ENCODE results near the gene RNF212B. TPM values are rescaled to one million over a fixed set of nuclear protein-coding genes. Genes with fewer than 3 reads are reported as not detected.

Gene RNF212B
- polyA plus RNA-seq, 2 of the 4 experiments (the other 2 are of a cell fraction), result not detected

- Histone ChIP-seq H3K4me2 (no peak overlapping the region), H3K4me1 (0 out of 3 replicates have a peak, but pooled peaks cover 3% of the 10 kb centered on the region), H3K9me3 (no peaks in the 10 kb centered on the region), H3K4me3 (no peak overlapping the region), H3K27ac (no peak overlapping the region)
- TF ChIP-seq SREBF2 (IDR thresholded peaks at IDR 0.05), result no peak
- TF ChIP-seq EP300 (IDR thresholded peaks at IDR 0.05), result no peak
- TF ChIP-seq FOSB (CRISPR knock-in tag; IDR thresholded peaks at IDR 0.05), result no peak
- no peak for TF ChIP-seq ZSCAN20 (CRISPR knock-in tag; IDR thresholded peaks at IDR 0.05)
- TF ChIP-seq, protein P1, sequence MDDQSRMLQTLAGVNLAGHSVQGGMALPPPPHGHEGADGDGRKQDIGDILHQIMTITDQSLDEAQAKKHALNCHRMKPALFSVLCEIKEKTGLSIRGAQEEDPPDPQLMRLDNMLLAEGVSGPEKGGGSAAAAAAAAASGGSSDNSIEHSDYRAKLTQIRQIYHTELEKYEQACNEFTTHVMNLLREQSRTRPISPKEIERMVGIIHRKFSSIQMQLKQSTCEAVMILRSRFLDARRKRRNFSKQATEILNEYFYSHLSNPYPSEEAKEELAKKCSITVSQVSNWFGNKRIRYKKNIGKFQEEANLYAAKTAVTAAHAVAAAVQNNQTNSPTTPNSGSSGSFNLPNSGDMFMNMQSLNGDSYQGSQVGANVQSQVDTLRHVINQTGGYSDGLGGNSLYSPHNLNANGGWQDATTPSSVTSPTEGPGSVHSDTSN (IDR thresholded peaks at IDR 0.05), result no peak
- TF ChIP-seq HOXB13 (CRISPR knock-in tag; IDR thresholded peaks at IDR 0.05; ENCODE audit: low read depth), result no peak
- TF ChIP-seq REST (IDR thresholded peaks at IDR 0.05), result no peak
- TF ChIP-seq POLR2AphosphoS2 (conservative IDR thresholded peaks at IDR 0.05; ENCODE audit: low read length), result no peak
- no peak for TF ChIP-seq ATOH8 (CRISPR knock-in tag; IDR thresholded peaks at IDR 0.05; ENCODE audit: low read depth)
- no peak for TF ChIP-seq MAZ (IDR thresholded peaks at IDR 0.05; ENCODE audit: borderline replicate concordance, low read depth, low read length)
- no peak for TF ChIP-seq CEBPB (IDR thresholded peaks at IDR 0.05)
- TF ChIP-seq SMC3 (IDR thresholded peaks at IDR 0.05), result no peak
- TF ChIP-seq FOXS1 (CRISPR knock-in tag; IDR thresholded peaks at IDR 0.05), result no peak
- no peak for TF ChIP-seq CHD4 (IDR thresholded peaks at IDR 0.05; ENCODE audit: borderline replicate concordance)
- TF ChIP-seq ZFP36 (IDR thresholded peaks at IDR 0.05; ENCODE audit: borderline replicate concordance, partially characterized antibody), result no peak
- WGBS (ENCODE audit: missing lambda C conversion rate), result 74% methylated on average over 3 of the region's 3 CpGs
- FAIRE-seq, result no peak
- no peak for DNase-seq (ENCODE audit: low read depth in 1 of 2, low spot score in 1 of 2)
- no peak for ATAC-seq
- ChIA-PET CTCF (interaction anchor here (0.8 to 2.7 kb wide), 5 partner anchors 11 to 87 kb away, joined by 3 to 8 read pairs (median 6); no protein-coding TSS in a partner anchor), POLR2A (no interaction called here)
Measured at GRCh38 chr14:23207146-23207540, 30.6 kb upstream of the RNF212B start.

DNA sequence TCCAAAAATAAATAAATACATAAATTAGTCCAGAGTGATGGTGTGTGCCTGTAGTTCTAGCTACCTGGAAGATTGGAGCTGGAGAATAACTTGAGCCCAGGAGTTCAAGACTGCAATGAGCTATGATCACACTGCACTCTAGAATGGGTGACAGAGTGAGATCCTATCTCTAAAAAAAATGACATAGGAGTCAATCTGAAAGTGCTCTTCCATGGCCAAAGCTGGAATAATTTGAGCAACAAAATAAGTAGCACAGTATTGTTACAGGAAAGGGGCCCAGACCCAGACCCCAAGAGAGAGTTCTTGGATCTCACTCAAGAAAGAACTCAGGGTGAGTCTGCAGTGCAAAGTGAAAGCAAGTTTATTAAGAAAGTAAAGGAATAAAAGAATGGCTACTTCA is 29.4 kb upstream of the RNF212B start:
- no peaks in the 10 kb centered on the region for H3K9me3 ChIP-seq
- CTCF ChIA-PET, result interaction anchor here (1.3 kb wide), 1 partner anchor 131 kb away, joined by 4 read pairs; no protein-coding TSS in a partner anchor

More for the DNA sequence above, 29.4 kb upstream of the RNF212B start:
- DNase-seq (ENCODE audit: low read depth in 1 of 2, low spot score in 1 of 2) (no peak), FAIRE-seq (no peak), ATAC-seq (no peak)
- TF ChIP-seq, protein P2, sequence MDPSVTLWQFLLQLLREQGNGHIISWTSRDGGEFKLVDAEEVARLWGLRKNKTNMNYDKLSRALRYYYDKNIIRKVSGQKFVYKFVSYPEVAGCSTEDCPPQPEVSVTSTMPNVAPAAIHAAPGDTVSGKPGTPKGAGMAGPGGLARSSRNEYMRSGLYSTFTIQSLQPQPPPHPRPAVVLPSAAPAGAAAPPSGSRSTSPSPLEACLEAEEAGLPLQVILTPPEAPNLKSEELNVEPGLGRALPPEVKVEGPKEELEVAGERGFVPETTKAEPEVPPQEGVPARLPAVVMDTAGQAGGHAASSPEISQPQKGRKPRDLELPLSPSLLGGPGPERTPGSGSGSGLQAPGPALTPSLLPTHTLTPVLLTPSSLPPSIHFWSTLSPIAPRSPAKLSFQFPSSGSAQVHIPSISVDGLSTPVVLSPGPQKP (IDR thresholded peaks at IDR 0.05; ENCODE audit: low read depth, low read length), result no peak
- H3K4me3 ChIP-seq, result no peak overlapping the region
- H3K4me2 ChIP-seq, result no peak overlapping the region
- no peak overlapping the region for H3K27ac ChIP-seq
- 0 out of 3 replicates have a peak, but pooled peaks cover 3% of the 10 kb centered on the region for H3K4me1 ChIP-seq
- POLR2A ChIA-PET, result no interaction called here
